ENCODE results near the gene P2RY8. TPM values are rescaled to one million over a fixed set of nuclear protein-coding genes. Genes with fewer than 3 reads are reported as not detected.

P2RY8 gene
- total and polyA plus RNA-seq, 2 experiments from 2014 or later = not detected

DNA sequence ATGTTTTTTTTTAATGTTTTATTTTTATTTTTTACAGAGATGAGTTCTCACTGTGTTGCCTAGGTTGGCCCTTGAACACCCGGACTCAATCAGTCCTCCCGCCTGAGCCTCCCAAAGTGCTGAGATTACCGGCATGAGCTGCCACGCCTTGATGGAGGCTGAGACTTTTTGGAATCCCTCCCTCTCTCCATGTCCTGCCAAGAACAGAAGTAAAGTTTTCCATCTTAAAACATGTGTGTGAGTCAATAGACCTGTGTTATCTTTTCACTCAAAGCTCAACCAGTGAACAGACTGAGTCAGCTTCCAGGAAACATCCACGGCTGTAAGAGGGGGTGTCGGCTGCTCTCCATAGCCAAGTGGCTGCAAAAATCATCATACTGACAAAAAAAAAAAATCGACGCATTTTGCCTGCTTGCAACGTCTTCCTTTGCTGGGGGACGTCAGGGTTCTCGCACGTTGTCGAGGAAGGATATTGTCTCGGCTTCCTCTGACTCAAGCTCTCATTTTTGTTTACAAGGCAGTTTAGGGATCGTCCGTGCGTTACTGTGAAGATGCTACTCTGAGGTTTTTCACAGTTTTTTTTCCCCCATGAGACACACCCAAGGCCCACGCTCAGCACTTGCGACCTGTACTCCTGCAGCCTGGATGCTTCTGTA, 74.3 kb downstream of the P2RY8 start:
- Histone ChIP-seq H3K4me3 (no peak overlapping the region), H3K4me1 (ENCODE audit: low read depth) (no peaks in the 10 kb centered on the region), H3K9me3 (ENCODE audit: low read depth) (no peaks in the 10 kb centered on the region), H3K36me3 (no peaks in the 10 kb centered on the region), H3K27ac (no peak overlapping the region), H3K27me3 (peaks cover 54% of the 10 kb centered on the region)
- TF ChIP-seq, protein P1, sequence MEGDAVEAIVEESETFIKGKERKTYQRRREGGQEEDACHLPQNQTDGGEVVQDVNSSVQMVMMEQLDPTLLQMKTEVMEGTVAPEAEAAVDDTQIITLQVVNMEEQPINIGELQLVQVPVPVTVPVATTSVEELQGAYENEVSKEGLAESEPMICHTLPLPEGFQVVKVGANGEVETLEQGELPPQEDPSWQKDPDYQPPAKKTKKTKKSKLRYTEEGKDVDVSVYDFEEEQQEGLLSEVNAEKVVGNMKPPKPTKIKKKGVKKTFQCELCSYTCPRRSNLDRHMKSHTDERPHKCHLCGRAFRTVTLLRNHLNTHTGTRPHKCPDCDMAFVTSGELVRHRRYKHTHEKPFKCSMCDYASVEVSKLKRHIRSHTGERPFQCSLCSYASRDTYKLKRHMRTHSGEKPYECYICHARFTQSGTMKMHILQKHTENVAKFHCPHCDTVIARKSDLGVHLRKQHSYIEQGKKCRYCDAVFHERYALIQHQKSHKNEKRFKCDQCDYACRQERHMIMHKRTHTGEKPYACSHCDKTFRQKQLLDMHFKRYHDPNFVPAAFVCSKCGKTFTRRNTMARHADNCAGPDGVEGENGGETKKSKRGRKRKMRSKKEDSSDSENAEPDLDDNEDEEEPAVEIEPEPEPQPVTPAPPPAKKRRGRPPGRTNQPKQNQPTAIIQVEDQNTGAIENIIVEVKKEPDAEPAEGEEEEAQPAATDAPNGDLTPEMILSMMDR (IDR thresholded peaks at IDR 0.05; ENCODE audit: low read depth, low read length) = no peak
- peak in 1 of 2 donors; percentile 90 for DNase-seq (ENCODE audit: low read depth in 1 of 2, low spot score in 1 of 2)

DNA sequence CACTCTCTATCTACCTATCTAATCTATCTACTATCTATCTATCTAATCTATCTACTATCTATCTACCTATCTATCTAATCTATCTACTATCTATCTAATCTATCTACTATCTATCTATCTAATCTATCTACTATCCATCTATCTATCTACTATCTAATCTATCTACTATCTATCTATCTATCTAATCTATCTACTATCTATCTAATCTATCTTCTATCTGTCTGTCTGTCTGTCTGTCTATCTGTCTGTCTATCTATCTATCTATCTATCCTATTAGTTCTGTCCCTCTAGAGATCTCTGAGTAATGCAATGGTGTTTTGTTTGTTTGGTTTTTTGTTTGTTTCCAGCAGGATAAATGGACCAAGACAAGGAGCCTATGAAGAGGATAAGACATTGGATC, 74.9 kb downstream of the P2RY8 start:
- Histone ChIP-seq H3K27me3 (peaks cover 48% of the 10 kb centered on the region), H3K9me3 (ENCODE audit: low read depth) (no peaks in the 10 kb centered on the region), H3K4me3 (no peak overlapping the region), H3K27ac (no peak overlapping the region), H3K36me3 (no peaks in the 10 kb centered on the region), H3K4me1 (ENCODE audit: low read depth) (no peaks in the 10 kb centered on the region)
- DNase-seq (ENCODE audit: low read depth in 1 of 2, low spot score in 1 of 2) = no peak
- TF ChIP-seq, protein P1 (IDR thresholded peaks at IDR 0.05; ENCODE audit: low read depth, low read length) = no peak

DNA sequence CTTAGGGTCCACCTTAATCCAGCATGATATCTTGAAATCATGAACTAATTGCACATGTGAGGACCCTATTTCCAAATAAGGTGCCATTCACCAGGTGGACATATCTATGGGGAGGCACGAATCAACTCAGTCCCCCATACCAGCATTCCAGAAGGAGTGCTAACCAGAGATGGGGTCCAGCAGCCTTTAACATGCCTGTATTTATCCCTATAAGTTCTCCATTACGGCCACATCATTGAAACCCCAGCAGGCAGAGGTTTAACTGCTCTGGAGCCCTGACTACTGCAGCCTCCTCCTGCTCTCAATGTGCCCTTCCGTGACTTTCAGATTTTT, 81.1 kb downstream of the P2RY8 start:
- Histone ChIP-seq H3K27me3 (peaks cover 6% of the 10 kb centered on the region), H3K9me3 (ENCODE audit: low read depth) (no peaks in the 10 kb centered on the region), H3K4me1 (ENCODE audit: low read depth) (no peaks in the 10 kb centered on the region), H3K27ac (no peak overlapping the region), H3K36me3 (no peaks in the 10 kb centered on the region), H3K4me3 (no peak overlapping the region)
- TF ChIP-seq, protein P1 (IDR thresholded peaks at IDR 0.05; ENCODE audit: low read depth, low read length) = no peak
- DNase-seq (ENCODE audit: low read depth in 1 of 2, low spot score in 1 of 2) = no peak

DNA sequence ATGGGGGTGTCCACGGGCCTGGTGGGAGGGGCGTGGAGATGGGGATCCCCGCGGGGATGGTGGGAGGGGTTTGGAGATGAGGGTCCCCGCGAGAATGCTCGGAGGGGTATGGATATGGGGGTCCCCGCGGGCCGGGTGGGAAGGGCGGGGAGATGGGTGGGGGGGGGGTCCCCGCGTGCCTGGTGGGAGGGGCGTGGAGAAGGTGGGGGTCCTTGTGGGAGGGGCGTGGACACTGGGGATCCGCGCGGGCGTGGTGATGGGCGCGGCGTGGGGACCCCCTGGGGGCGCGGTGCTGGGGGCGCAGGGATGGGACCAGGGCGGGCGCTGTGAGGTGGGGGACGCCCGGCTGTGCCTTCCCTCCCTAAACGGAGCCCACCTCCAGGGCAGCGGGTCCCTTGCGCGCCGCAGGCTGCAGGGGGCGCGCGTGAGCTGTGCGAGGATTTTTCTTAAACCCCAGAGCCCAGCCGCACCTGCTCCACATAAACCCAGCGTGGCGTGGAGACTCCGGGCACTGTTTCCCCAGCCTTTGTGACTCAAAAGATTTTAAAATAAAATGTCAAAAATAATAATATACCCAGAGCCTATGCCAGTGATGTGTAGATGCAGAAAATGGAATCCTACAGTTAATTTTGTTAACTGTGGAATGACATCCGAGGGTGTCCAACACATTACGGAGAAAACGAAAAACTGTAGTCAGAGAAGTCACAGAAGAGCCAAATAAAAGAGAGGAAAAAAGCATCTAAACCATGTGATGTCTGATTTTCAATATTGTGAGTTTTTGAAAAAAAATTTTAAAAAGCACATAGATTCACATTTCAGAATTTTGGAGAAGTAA, 82.8 kb downstream of the P2RY8 start:
- TF ChIP-seq, protein P1 (IDR thresholded peaks at IDR 0.05; ENCODE audit: low read depth, low read length) = peak; percentile 95
- H3K4me1 ChIP-seq (ENCODE audit: low read depth) = no peaks in the 10 kb centered on the region
- DNase-seq (ENCODE audit: low read depth in 1 of 2, low spot score in 1 of 2) = peak; percentile 85
- H3K27ac ChIP-seq = no peak overlapping the region
- peaks cover 6% of the 10 kb centered on the region for H3K27me3 ChIP-seq
- no peaks in the 10 kb centered on the region for H3K9me3 ChIP-seq (ENCODE audit: low read depth)
- no peaks in the 10 kb centered on the region for H3K36me3 ChIP-seq
- peak overlapping the region; percentile 21 for H3K4me3 ChIP-seq

DNA sequence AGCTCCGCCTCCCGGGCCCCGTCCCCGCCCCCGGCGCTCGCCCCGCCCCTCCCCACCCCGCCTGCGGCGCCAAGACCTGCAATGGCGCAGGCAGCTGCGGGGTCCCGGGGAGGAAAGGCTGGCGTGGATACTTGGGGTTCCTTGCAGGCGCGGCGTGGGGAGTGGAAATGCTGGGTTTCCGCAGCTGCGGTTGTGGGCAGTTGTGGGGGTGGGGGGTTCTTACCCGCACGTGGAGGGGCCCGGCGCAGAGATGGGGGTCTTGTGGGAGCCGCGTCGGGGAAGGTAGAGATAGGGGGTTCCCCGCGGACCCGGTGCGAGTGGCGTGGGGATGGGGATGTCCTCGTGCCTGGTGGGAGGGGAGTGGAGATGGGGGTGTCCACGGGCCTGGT, 83.6 kb downstream of the P2RY8 start:
- Histone ChIP-seq H3K4me3 (peak overlapping the region; percentile 38), H3K27ac (peak overlapping the region; percentile 64), H3K36me3 (no peaks in the 10 kb centered on the region), H3K9me3 (ENCODE audit: low read depth) (no peaks in the 10 kb centered on the region), H3K27me3 (peaks cover 6% of the 10 kb centered on the region), H3K4me1 (ENCODE audit: low read depth) (no peaks in the 10 kb centered on the region)
- no peak for DNase-seq (ENCODE audit: low read depth in 1 of 2, low spot score in 1 of 2)
- TF ChIP-seq, protein P1 (IDR thresholded peaks at IDR 0.05; ENCODE audit: low read depth, low read length) = no peak
